Measurements from ENCODE around the gene TXNL1.
A peak's percentile ranks its signal among the peaks of the same experiment; 100 is the strongest.

Gene TXNL1

GRCh38 chr18:56637176-56637575, 1.2 kb downstream of the TXNL1 start:
- H3K36me3 ChIP-seq: no peaks in the 10 kb centered on the region
- peak overlapping the region; percentile 98 for H3K27ac ChIP-seq
- no peaks in the 10 kb centered on the region for H3K27me3 ChIP-seq
- no peaks in the 10 kb centered on the region for H3K9me3 ChIP-seq
- H3K4me3 ChIP-seq (ENCODE audit: low read depth in 1 of 2, low read length in 1 of 2): peak overlapping the region; percentile 90 to 93
- H3K4me1 ChIP-seq (ENCODE audit: control insufficient read depth in 1 of 2, insufficient read depth in 1 of 2, low read depth in 1 of 2, low read length in 1 of 2): peaks cover 24 to 28% of the 10 kb centered on the region in 2 experiments
- TF ChIP-seq CTCF (IDR thresholded peaks at IDR 0.05): no peak

- peaks cover 24 to 28% of the 10 kb centered on the region in 2 experiments for H3K4me1 ChIP-seq (ENCODE audit: control insufficient read depth in 1 of 2, insufficient read depth in 1 of 2, low read depth in 1 of 2, low read length in 1 of 2)
- H3K4me3 ChIP-seq (ENCODE audit: low read depth in 1 of 2, low read length in 1 of 2): no peak overlapping the region
- no peaks in the 10 kb centered on the region for H3K27me3 ChIP-seq
- TF ChIP-seq CTCF (IDR thresholded peaks at IDR 0.05): no peak
- no peaks in the 10 kb centered on the region for H3K36me3 ChIP-seq
- H3K9me3 ChIP-seq: no peaks in the 10 kb centered on the region
- no peak overlapping the region for H3K27ac ChIP-seq
Observed at GRCh38 chr18:56635007-56635406, 3.4 kb downstream of the TXNL1 start.

GRCh38 chr18:56632070-56633022, 6.0 kb downstream of the TXNL1 start:
- H3K9me3 ChIP-seq: no peaks in the 10 kb centered on the region
- no peak overlapping the region for H3K27ac ChIP-seq
- peaks cover 9 to 13% of the 10 kb centered on the region in 2 experiments for H3K4me1 ChIP-seq (ENCODE audit: control insufficient read depth in 1 of 2, insufficient read depth in 1 of 2, low read depth in 1 of 2, low read length in 1 of 2)
- no peaks in the 10 kb centered on the region for H3K36me3 ChIP-seq
- no peak for TF ChIP-seq CTCF (IDR thresholded peaks at IDR 0.05)
- no peak overlapping the region for H3K4me3 ChIP-seq (ENCODE audit: low read depth in 1 of 2, low read length in 1 of 2)
- no peaks in the 10 kb centered on the region for H3K27me3 ChIP-seq

- H3K9me3 ChIP-seq: no peaks in the 10 kb centered on the region
- no peaks in the 10 kb centered on the region for H3K4me1 ChIP-seq (ENCODE audit: control insufficient read depth in 1 of 2, insufficient read depth in 1 of 2, low read depth in 1 of 2, low read length in 1 of 2)
- no peaks in the 10 kb centered on the region for H3K27me3 ChIP-seq
- H3K27ac ChIP-seq: no peak overlapping the region
- TF ChIP-seq CTCF (IDR thresholded peaks at IDR 0.05): no peak
- no peak overlapping the region for H3K4me3 ChIP-seq (ENCODE audit: low read depth in 1 of 2, low read length in 1 of 2)
- H3K36me3 ChIP-seq: peaks cover 12% of the 10 kb centered on the region
Observed at GRCh38 chr18:56627991-56628390, 10.4 kb downstream of the TXNL1 start.

- Histone ChIP-seq H3K27me3 (no peaks in the 10 kb centered on the region), H3K36me3 (peaks cover 60% of the 10 kb centered on the region), H3K4me3 (ENCODE audit: low read depth in 1 of 2, low read length in 1 of 2) (no peak overlapping the region), H3K9me3 (no peaks in the 10 kb centered on the region), H3K4me1 (ENCODE audit: control insufficient read depth in 1 of 2, insufficient read depth in 1 of 2, low read depth in 1 of 2, low read length in 1 of 2) (no peaks in the 10 kb centered on the region), H3K27ac (no peak overlapping the region)
- TF ChIP-seq CTCF (IDR thresholded peaks at IDR 0.05): no peak
Observed at GRCh38 chr18:56615738-56616520, 22.5 kb downstream of the TXNL1 start.

All from neutrophil (primary cell).